Stomach smooth muscle (tissue), 2 donors: ENCODE measurements around the gene NMT1.

Source experiments
- H3K27ac ChIP-seq: one replicate; pipeline ENCODE4 v1.7.0; 2013; ENCODE audit warnings: mild to moderate bottlenecking, low read length, inconsistent platforms
- H3K27me3 ChIP-seq, 2 donors: one replicate each; pipeline ENCODE4 v1.7.0; 2013; ENCODE audit warnings: low read length in 2 of 2; ENCODE audit not compliant: insufficient read depth in 2 of 2, control insufficient read depth in 1 of 2
- H3K36me3 ChIP-seq, 2 donors: one replicate each; pipeline ENCODE4 v1.7.0; 2013; ENCODE audit warnings: low read length in 2 of 2; ENCODE audit not compliant: control insufficient read depth in 2 of 2, insufficient read depth in 2 of 2
- H3K4me1 ChIP-seq: one replicate; pipeline ENCODE4 v1.7.0; 2013; ENCODE audit warnings: low read length; ENCODE audit not compliant: control insufficient read depth, insufficient read depth
- H3K4me3 ChIP-seq, 2 donors: one replicate each; pipeline ENCODE4 v1.7.0; 2013; ENCODE audit warnings: low read length in 2 of 2
- H3K9ac ChIP-seq, 2 donors: one replicate each; pipeline ENCODE4 v1.7.0; 2013; ENCODE audit warnings: low read length in 2 of 2, mild to moderate bottlenecking in 1 of 2
- H3K9me3 ChIP-seq, 2 donors: one replicate each; pipeline ENCODE4 v1.7.0; 2013; ENCODE audit warnings: low read length in 2 of 2; ENCODE audit not compliant: control insufficient read depth in 2 of 2
- donor health status: healthy.
- donor health status: Pancreatic carcinoma.

The NMT1 gene

DNA sequence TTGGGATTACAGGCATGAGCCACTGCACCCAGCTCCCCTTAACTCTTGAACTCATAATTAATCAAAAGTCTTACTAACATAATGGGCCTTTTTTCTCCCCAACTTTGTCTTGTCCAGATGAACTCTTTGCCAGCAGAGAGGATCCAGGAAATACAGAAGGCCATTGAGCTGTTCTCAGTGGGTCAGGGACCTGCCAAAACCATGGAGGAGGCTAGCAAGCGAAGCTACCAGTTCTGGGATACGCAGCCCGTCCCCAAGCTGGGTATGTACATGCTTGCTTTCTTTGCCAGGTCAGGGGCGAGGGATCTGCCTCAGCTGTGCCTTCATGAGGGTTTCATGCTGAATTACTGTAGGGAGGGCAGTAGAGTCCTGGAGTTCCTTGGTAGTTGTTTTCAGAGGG lies 25.3 kb downstream of the NMT1 start:
- H3K4me1 ChIP-seq, result peaks cover 6% of the 10 kb centered on the region
- no peaks in the 10 kb centered on the region for H3K27me3 ChIP-seq
- no peak overlapping the region for H3K9ac ChIP-seq
- no peaks in the 10 kb centered on the region for H3K9me3 ChIP-seq
- H3K36me3 ChIP-seq, result peaks cover 41 to 50% of the 10 kb centered on the region in 2 donors
- no peak overlapping the region for H3K27ac ChIP-seq
- H3K4me3 ChIP-seq, result no peak overlapping the region

DNA sequence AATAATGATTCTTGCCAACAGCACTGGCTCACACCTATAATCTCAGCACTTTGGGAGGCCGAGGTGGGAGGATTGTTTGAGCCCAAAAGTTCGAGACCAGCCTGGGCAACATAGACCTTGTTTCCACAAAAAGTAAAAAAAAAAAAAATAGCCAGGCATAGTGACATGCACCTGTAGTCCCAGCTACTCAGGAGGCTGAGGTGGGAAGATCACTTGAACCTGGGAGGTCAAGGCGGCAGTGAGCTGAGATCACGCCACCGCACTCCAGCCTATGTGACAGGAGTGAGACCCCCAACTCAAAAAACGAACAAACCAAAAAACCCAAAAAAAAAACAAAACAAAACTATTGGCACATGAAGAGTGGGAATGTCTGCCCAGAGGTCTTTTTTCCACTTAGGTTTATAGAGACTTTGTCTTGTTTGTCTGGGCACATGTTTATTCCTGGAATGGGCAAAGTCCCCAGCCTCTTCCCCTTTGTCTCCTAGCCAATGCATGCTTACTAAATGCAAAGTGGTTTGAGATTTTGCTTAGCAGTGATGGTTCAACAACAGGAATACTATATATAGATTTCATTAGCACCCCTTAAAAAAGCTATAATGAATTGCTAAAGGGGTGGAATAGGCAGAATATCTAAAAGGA lies 25.9 kb downstream of the NMT1 start:
- Histone ChIP-seq H3K27me3 (no peaks in the 10 kb centered on the region), H3K36me3 (peaks cover 41 to 44% of the 10 kb centered on the region in 2 donors), H3K9ac (no peak overlapping the region), H3K9me3 (no peaks in the 10 kb centered on the region), H3K4me1 (peaks cover 7% of the 10 kb centered on the region), H3K27ac (no peak overlapping the region), H3K4me3 (no peak overlapping the region)

DNA sequence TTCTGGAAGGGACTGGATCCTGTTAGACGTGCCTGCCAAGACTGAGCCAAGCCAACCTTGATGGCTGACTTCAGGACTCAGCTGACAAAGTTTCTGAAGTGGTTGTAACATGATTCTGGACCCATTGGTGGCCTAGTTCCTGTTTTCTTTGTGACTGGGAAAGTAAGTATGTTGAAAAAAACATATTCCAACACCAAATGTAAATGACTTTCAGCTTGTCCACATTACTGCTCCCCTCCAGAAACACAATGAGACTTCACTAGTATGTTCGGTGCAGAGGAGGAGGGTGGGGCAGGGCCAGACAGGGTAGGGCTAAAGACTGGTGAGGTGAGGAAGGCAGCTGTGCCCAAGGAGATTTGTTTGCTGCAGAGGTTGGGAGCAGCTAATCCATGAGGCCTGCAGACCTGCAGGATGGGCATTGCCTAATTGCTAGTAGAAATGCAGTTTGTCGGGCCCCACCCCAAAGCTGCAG lies 26.4 kb downstream of the NMT1 start:
- Histone ChIP-seq H3K27ac (no peak overlapping the region), H3K4me1 (peaks cover 13% of the 10 kb centered on the region), H3K4me3 (no peak overlapping the region), H3K27me3 (no peaks in the 10 kb centered on the region), H3K9ac (no peak overlapping the region), H3K36me3 (peaks cover 36 to 42% of the 10 kb centered on the region in 2 donors), H3K9me3 (no peaks in the 10 kb centered on the region)

DNA sequence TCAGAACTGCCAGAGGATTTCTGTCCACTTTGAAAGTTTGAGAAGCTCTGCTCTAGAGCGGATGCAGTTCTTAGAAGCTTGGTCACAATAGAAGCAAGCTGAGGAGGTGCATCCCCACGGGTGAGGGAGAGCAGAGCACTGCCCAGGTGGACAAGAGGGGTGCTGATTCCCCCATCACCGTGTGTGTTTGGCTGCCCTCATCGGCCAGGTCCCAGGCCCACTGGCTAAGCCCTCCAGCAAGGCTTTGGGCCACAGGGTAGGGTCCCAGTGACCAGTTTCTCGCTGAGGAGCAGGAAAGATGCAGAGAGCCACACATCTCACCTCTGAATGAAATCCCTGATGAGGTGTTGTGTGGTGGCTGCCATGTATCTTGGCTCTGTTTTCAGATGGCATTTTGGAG lies 26.9 kb downstream of the NMT1 start:
- Histone ChIP-seq H3K27ac (no peak overlapping the region), H3K4me1 (peaks cover 17% of the 10 kb centered on the region), H3K36me3 (peaks cover 35 to 41% of the 10 kb centered on the region in 2 donors), H3K9ac (no peak overlapping the region), H3K9me3 (no peaks in the 10 kb centered on the region), H3K4me3 (no peak overlapping the region), H3K27me3 (no peaks in the 10 kb centered on the region)

DNA sequence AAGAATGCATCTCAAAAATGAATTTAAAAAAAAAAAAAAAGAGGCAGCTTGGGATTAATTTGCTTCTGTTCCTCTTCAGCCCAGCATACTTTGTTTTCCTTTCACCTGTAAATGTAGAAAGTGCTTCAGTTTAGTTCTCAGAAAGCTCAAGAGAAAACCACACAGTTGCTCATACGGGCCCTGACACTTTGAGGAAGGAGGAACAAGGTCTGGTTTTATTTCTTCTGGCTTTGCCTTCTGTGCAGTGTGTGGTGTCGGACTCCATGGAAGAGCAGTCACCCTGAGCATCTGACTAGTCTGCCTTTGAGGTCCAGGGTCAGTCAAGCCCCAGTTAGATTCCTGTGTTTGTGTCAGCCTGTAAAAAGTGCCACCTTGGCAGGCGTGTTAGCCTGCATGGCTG lies 27.6 kb downstream of the NMT1 start:
- Histone ChIP-seq H3K9ac (no peak overlapping the region), H3K4me1 (peaks cover 25% of the 10 kb centered on the region), H3K4me3 (no peak overlapping the region), H3K36me3 (peaks cover 35 to 41% of the 10 kb centered on the region in 2 donors), H3K27ac (no peak overlapping the region), H3K9me3 (no peaks in the 10 kb centered on the region), H3K27me3 (no peaks in the 10 kb centered on the region)

DNA sequence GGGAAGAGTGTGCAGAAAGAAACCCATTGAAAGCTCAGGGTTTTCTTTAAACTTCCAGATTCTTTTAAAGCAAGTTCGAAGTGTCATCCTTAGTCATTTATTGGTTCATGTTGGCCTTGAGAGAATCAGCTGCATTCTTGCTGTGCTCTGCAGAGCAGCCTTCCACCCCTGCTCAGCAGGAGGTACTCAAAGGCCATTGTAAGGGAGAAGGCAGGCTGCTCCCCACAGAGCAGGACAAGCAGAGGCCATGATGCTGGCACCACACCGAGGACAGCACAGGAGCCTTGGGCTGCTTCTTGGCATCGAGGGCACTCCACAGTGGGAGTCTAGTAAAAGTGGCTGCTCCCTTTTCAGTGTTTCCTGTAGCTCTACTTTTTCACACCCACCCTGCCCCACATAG lies 29.6 kb downstream of the NMT1 start:
- Histone ChIP-seq H3K4me3 (no peak overlapping the region), H3K27ac (peak overlapping the region; percentile 95), H3K4me1 (peaks cover 32% of the 10 kb centered on the region), H3K9me3 (no peaks in the 10 kb centered on the region), H3K36me3 (peaks cover 34 to 37% of the 10 kb centered on the region in 2 donors), H3K27me3 (no peaks in the 10 kb centered on the region), H3K9ac (no peak overlapping the region)

DNA sequence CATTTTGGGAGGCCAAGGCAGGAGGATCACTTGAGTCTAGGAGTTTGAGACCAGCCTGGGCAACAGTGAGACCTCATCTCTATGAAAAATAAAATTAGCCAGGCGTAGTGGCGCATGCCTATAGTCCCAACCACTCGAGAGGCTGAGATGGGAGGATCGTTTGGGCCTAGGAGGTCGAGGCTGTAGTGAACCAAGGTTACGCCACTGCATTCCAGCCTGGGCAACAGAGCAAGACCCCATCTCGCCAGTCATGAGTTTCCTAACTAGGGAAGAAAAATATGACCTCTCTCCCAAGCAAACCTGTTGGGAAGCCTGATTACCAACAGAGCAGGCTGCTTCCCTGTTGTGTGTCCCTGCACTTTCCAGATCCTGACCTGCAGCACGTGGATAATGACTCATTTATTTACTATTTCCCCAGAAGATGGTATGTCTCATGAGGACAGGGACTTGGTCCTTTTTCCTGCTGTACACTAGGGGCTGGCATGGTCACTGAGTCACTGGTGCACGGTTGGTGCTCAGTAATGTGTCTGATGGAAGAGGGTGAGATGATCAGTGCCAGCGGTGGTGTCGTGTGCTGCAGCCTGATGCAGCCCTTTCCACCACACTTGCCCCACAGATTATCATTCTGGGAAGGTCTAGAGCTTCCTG lies 30.8 kb downstream of the NMT1 start:
- peaks cover 36% of the 10 kb centered on the region for H3K4me1 ChIP-seq
- no peaks in the 10 kb centered on the region for H3K9me3 ChIP-seq
- no peaks in the 10 kb centered on the region for H3K27me3 ChIP-seq
- H3K4me3 ChIP-seq, result peak overlapping the region in 1 of 2 donors; percentile 36
- H3K27ac ChIP-seq, result peak overlapping the region; percentile 95
- H3K9ac ChIP-seq, result peak overlapping the region in 1 of 2 donors; percentile 21
- peaks cover 40% of the 10 kb centered on the region in 2 donors for H3K36me3 ChIP-seq

DNA sequence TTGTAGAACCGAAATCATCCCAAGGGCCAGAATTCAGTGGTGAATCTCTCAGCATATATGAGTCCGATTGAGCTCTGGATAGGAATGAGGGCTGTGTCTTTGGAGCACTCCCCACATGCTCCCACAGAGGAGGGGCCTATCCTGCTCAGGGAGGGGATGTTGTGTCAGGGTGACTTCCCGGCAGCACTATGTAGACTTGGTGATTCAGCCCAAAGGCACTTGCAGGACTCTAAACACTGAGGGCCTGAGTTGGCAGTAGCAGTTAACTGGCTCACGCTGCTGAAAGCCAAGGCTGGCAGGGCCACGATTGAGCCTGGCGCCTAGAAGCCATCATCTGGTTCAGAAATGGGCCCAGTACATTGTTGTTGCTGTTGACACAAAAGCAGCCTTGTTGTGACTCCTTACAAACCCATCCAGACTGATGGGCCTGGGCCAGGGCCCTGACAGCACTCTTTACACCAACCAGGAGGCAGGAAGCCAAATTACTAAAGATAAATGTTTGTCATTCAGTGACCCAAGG lies 31.9 kb downstream of the NMT1 start:
- H3K4me1 ChIP-seq, result peaks cover 38% of the 10 kb centered on the region
- H3K9me3 ChIP-seq, result no peaks in the 10 kb centered on the region
- peak overlapping the region; percentile 63 to 80 for H3K9ac ChIP-seq
- H3K4me3 ChIP-seq, result peak overlapping the region in 1 of 2 donors; percentile 49
- H3K27ac ChIP-seq, result peak overlapping the region; percentile 95
- no peaks in the 10 kb centered on the region for H3K27me3 ChIP-seq
- H3K36me3 ChIP-seq, result peaks cover 40 to 41% of the 10 kb centered on the region in 2 donors

DNA sequence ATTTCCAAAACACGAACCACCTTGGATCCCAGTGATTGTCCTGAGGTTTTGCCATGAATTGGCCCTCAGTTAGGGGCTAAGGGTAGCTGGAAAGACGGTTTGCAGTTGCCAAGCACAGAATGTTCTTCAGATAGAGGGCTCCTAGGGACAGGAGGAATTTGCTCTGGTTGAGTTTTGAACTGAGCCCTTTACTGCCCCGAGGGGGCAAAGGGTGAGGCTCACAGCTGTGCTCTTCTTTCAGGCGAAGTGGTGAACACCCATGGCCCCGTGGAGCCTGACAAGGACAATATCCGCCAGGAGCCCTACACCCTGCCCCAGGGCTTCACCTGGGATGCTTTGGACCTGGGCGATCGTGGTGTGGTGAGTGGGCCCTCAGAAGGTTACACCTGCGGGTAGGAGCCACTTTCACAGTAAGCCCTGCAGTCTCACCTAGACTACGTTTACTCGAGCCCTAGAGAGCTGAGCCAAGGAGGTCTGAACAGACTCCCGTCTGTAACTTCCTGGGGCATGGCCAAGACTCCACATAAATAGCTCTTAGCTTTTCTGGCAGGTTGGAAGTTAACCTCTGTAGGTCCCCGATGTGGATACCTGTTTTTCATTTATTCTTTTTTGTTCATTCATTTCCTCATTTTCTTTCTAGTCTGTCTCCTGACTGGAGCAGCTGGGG lies 32.5 kb downstream of the NMT1 start:
- Histone ChIP-seq H3K36me3 (peaks cover 42 to 44% of the 10 kb centered on the region in 2 donors), H3K4me1 (peaks cover 41% of the 10 kb centered on the region), H3K27me3 (no peaks in the 10 kb centered on the region), H3K27ac (peak overlapping the region; percentile 95), H3K4me3 (peak overlapping the region in 1 of 2 donors; percentile 49), H3K9ac (peak overlapping the region; percentile 63 to 80), H3K9me3 (no peaks in the 10 kb centered on the region)

DNA sequence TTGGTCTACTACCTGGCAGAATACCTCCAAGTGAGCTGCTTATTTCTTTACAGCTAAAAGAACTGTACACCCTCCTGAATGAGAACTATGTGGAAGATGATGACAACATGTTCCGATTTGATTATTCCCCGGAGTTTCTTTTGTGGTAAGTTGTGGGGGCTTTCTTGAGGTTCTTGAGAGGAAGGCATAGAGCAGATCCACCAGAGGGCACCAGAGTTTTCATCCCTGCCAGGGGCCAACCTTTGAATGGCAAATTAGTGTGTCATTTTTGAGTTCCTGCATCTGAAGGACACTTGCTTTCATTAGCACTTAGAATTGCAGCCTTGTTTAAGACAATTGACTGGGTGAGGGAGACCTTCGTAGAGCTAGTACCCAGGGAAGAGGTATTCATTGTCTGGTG lies 35.0 kb downstream of the NMT1 start:
- H3K4me3 ChIP-seq, result no peak overlapping the region

More for the DNA sequence above, 35.0 kb downstream of the NMT1 start:
- Histone ChIP-seq H3K9ac (peak overlapping the region in 1 of 2 donors; percentile 2), H3K9me3 (no peaks in the 10 kb centered on the region), H3K36me3 (peaks cover 33 to 38% of the 10 kb centered on the region in 2 donors), H3K27ac (peak overlapping the region; percentile 31), H3K27me3 (no peaks in the 10 kb centered on the region), H3K4me1 (peaks cover 44% of the 10 kb centered on the region)
